Suprapubic skin (tissue), 4 donors: ENCODE data around the gene FERMT1.

ENCODE experiments used
- EP300 ChIP-seq: sonication (generic); formaldehyde crosslinking; IDR thresholded peaks from one replicate; pipeline ENCODE4 v1.6.1; 2017; ENCODE audit warnings: antibody characterized with exemption
- POLR2A ChIP-seq, 2 donors: fragments of 450-650 bp; IDR thresholded peaks; one replicate each; pipeline ENCODE4 v1.6.1; 2017; ENCODE audit warnings: antibody characterized with exemption in 2 of 2, mild to moderate bottlenecking in 2 of 2, moderate library complexity in 2 of 2
- POLR2AphosphoS5 ChIP-seq, 3 donors: sonication (generic); formaldehyde crosslinking; IDR thresholded peaks; one replicate each; pipeline ENCODE4 v1.6.1; 2017; ENCODE audit warnings: antibody characterized with exemption in 3 of 3
- TF ChIP-seq, protein P1 (sequence below), 2 donors: fragments of 200-600 bp in 1 of 2; fragments of 450-650 bp in 1 of 2; sonication (generic) in 1 of 2; IDR thresholded peaks; one replicate each; pipeline ENCODE4 v1.5.1; 2016 to 2019; ENCODE audit warnings: antibody characterized with exemption in 2 of 2, mild to moderate bottlenecking in 1 of 2, moderate library complexity in 1 of 2

DNA sequence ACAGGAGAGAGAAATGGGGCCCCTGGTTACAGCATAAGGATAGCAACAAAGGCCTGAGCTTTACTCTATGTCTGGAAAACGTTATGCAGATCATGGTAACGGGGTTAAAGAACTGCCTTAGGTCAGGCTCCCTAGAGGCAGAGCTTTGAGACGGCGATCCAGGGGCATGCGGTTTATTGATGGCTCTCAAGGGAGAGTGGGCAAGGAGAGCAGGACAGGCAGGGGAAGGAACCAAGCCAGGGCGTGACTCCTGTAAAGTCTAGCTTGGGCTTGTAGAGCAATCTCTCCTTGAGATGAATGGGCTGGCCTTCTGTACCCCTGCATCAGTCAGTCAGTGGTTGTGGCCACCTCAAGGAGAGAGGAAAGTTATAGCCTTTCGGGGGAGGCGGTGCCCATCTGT is 12.5 kb upstream of the FERMT1 start:
- no peak for TF ChIP-seq POLR2A (IDR thresholded peaks at IDR 0.05)
- TF ChIP-seq, protein P1, sequence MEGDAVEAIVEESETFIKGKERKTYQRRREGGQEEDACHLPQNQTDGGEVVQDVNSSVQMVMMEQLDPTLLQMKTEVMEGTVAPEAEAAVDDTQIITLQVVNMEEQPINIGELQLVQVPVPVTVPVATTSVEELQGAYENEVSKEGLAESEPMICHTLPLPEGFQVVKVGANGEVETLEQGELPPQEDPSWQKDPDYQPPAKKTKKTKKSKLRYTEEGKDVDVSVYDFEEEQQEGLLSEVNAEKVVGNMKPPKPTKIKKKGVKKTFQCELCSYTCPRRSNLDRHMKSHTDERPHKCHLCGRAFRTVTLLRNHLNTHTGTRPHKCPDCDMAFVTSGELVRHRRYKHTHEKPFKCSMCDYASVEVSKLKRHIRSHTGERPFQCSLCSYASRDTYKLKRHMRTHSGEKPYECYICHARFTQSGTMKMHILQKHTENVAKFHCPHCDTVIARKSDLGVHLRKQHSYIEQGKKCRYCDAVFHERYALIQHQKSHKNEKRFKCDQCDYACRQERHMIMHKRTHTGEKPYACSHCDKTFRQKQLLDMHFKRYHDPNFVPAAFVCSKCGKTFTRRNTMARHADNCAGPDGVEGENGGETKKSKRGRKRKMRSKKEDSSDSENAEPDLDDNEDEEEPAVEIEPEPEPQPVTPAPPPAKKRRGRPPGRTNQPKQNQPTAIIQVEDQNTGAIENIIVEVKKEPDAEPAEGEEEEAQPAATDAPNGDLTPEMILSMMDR (IDR thresholded peaks at IDR 0.05) = no peak
- no peak for TF ChIP-seq EP300
- no peak for TF ChIP-seq POLR2AphosphoS5 (IDR thresholded peaks at IDR 0.05)
